Mononuclear cell (primary cell): Measurements from ENCODE around the gene TOX2. TPM values are rescaled to one million over a fixed set of nuclear protein-coding genes. Genes with fewer than 3 reads are reported as not detected.

ENCODE experiments used
- H3K27me3 ChIP-seq: 2 replicates; pipeline ENCODE4 v1.6.0; 2011; ENCODE audit warnings: low read length, control low read depth; ENCODE audit not compliant: insufficient read depth
- H3K4me1 ChIP-seq: 2 replicates; pipeline ENCODE4 v1.5.1; 2011; ENCODE audit warnings: mild to moderate bottlenecking, low read length, control low read depth; ENCODE audit not compliant: insufficient read depth
- H3K4me3 ChIP-seq: 2 replicates; pipeline ENCODE4 v1.5.1; 2011; ENCODE audit warnings: mild to moderate bottlenecking, low read length, moderate library complexity
- H3K9me3 ChIP-seq: 2 replicates; pipeline ENCODE4 v1.5.1; 2011; ENCODE audit warnings: low read depth, mild to moderate bottlenecking, control low read depth, low read length
- total RNA-seq: library from RNA; depleted of rRNA; stranded (reverse); fragments of >200 nt; gene quantifications from one replicate; pipeline ENCODE4 v1.2.3, GENCODE V29; 2012

TOX2 gene
- total RNA-seq, 1 donor, result 0.21 TPM

- Histone ChIP-seq H3K9me3 (no peaks in the 10 kb centered on the region), H3K27me3 (peaks cover 5% of the 10 kb centered on the region), H3K4me3 (no peak overlapping the region), H3K4me1 (no peaks in the 10 kb centered on the region)
These were observed 203.8 kb downstream of the TOX2 start for GRCh38 chr20:44118185-44119033.

Other genes starting within 250 kb of the TOX2 start
- 0.21 TPM for gene MYBL2, start 247.7 kb upstream of the TOX2 start, total RNA-seq
- not detected for gene GTSF1L, start 187.8 kb upstream of the TOX2 start, total RNA-seq